GM12892 (cell line): Measurements from ENCODE around the gene TBC1D30.

ENCODE experiments used
- POLR2A ChIP-seq: IDR thresholded peaks from 2 replicates; pipeline ENCODE4 v1.6.1; 2011; ENCODE audit warnings: low read depth, low read length, control low read depth
- POLR2AphosphoS5 ChIP-seq: IDR thresholded peaks from 2 replicates; pipeline ENCODE4 v1.6.1; 2011; ENCODE audit warnings: low read depth, low read length, control low read depth
- TAF1 ChIP-seq: IDR thresholded peaks from 2 replicates; pipeline ENCODE4 v1.6.1; 2011; ENCODE audit warnings: low read depth, mild to moderate bottlenecking, control low read depth, low read length, borderline replicate concordance

GRCh38 chr12:64837427-64837826, 13.0 kb downstream of the TBC1D30 start:
- TF ChIP-seq POLR2A (no peak), POLR2AphosphoS5 (no peak), TAF1 (no peak)
